DMS53 treated with DMSO at 0.1 percent for 48 hours (cell line): ENCODE measurements around the gene USP37.

Experiments used
- DNase-seq: peaks from one replicate; lab custom pipeline; 2025; ENCODE audit not compliant: unreplicated experiment; lab: John Stamatoyannopoulos, UW

Gene USP37

GRCh38 chr2:218404351-218405085, 163.6 kb downstream of the USP37 start:
- no peak for DNase-seq

DNA sequence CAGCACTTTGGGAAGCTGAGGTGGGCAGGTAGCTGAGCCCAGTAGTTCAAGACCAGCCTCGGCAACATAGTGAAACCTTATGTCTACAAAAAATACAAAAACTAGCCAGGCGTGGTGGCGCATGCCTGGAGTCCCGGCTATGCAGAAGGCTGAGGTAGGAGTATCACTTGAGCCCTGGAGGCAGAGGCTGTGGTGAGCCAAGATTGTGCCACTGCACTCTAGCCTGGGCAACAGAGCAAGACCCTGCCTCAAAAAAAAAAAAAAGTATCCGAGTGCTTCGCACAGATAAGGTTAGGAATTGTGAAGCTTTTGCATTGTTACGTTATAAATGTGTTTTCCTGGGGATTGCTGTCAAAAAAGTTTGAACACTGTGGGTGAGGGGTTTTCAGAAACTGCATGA, 164.3 kb downstream of the USP37 start:
- no peak for DNase-seq

- DNase-seq: no peak
Observed at GRCh38 chr2:218402911-218403411, 165.2 kb downstream of the USP37 start.

- no peak for DNase-seq
Observed at GRCh38 chr2:218402491-218402901, 165.7 kb downstream of the USP37 start.

GRCh38 chr2:218401890-218402289, 166.3 kb downstream of the USP37 start:
- no peak for DNase-seq

DNA sequence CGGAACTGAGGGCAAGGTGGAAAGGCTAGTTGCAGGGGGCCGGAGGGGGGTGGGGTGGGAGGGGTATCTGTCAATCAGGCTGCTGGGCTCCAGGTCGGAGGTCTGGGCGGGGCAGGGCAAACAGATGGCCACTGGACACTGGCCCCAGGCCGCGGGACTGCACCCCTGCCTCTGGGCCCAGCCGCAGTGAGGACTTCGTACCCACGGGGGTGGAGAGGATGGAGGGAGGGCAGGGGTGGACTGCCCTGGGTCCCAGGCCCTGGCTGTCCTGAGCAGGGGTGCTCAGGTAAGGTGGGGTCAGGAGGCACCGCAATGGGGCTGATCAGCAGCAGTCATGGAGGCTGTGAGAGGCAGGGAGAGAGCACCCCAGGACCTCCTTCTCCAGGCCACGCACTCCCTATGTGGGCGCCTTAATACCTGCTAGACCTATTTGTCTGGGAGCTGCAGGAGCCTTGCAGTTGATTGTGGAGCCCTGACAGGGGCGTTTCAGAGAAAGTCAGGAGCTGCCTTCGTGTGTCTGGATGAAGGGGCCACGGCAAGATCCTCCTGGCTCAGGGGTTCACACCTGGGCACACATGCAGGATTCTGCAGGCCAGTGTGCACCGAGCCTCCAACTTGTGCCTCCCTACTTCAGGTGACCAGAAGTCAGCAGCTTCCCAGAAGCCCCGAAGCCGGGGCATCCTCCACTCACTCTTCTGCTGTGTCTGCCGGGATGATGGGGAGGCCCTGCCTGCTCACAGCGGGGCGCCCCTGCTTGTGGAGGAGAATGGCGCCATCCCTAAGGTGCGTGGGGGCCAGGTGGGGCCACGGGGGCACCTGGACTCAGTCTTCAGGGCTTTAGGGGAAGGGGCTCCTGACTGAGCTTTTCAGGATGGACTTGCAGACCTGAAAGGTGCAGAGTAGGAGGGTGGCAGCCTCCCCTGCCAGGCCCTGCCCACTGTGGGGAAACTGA, 166.9 kb downstream of the USP37 start:
- no peak for DNase-seq
